ENCODE measurements around the gene NAPG. TPM values are rescaled to one million over a fixed set of nuclear protein-coding genes. Genes with fewer than 3 reads are reported as not detected.

The NAPG gene
- polyA plus RNA-seq, 2 of the 4 experiments (the other 2 are of a cell fraction): 11.6 to 22.1 TPM

- no peak for FAIRE-seq
- Histone ChIP-seq H3K4me1 (no peaks in the 10 kb centered on the region), H3K9me3 (peaks cover 2% of the 10 kb centered on the region; the same call in 2 of the 3 replicates), H3K4me2 (no peak overlapping the region), H3K4me3 (no peak overlapping the region), H3K27ac (no peak overlapping the region)
- no peak for ATAC-seq
- DNase-seq (ENCODE audit: low read depth in 1 of 2, low spot score in 1 of 2): no peak
- TF ChIP-seq CHD2 (IDR thresholded peaks at IDR 0.05; ENCODE audit: low read length, partially characterized antibody) (no peak), ZFP36 (IDR thresholded peaks at IDR 0.05; ENCODE audit: borderline replicate concordance, partially characterized antibody) (no peak), MAZ (IDR thresholded peaks at IDR 0.05; ENCODE audit: borderline replicate concordance, low read depth, low read length) (no peak), NPAS2 (CRISPR knock-in tag; IDR thresholded peaks at IDR 0.05; ENCODE audit: borderline replicate concordance) (no peak), JUN (IDR thresholded peaks at IDR 0.05) (no peak), HOXB13 (CRISPR knock-in tag; IDR thresholded peaks at IDR 0.05; ENCODE audit: low read depth) (no peak), RCOR1 (IDR thresholded peaks at IDR 0.05; ENCODE audit: low read depth, low read length) (no peak), NFE2L2 (conservative IDR thresholded peaks at IDR 0.05; ENCODE audit: low read length) (no peak), ZC3H11A (IDR thresholded peaks at IDR 0.05) (no peak)
- 29% methylated on average over 4 of the region's 4 CpGs for WGBS (ENCODE audit: missing lambda C conversion rate)
- ChIA-PET CTCF (interaction anchor here (7.9 kb wide), 1 partner anchor 543 kb away, joined by 116 read pairs; no protein-coding TSS in a partner anchor), POLR2A (no interaction called here)
Measured at GRCh38 chr18:10515456-10515855, 10.4 kb upstream of the NAPG start.

DNA sequence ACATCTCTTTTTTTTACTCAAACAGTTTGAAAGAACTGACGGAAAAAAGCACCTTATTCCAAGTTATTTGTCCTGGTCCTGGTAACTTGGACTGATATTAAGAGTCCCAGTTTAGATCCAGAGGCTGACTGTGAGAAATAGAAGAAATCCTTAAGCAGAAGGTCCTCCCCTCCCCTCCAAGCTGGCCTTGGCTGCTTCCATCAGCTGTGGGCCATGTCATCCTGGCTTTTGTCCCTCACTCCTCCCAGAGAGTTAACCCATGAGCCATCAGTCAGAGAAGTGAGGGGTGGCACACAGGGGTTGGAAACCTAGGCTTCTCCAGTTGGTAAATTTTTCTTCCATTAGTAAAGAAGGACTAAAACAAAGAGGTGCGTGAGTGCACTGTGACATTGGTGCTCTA, 9.7 kb upstream of the NAPG start:
- DNase-seq (ENCODE audit: low read depth in 1 of 2, low spot score in 1 of 2) (no peak), FAIRE-seq (no peak), ATAC-seq (no peak)
- ChIA-PET POLR2A (no interaction called here), CTCF (interaction anchor here (7.9 kb wide), 1 partner anchor 544 kb away, joined by 116 read pairs; no protein-coding TSS in a partner anchor)
- TF ChIP-seq PBX3 (IDR thresholded peaks at IDR 0.05): no peak
- TF ChIP-seq, protein P1, sequence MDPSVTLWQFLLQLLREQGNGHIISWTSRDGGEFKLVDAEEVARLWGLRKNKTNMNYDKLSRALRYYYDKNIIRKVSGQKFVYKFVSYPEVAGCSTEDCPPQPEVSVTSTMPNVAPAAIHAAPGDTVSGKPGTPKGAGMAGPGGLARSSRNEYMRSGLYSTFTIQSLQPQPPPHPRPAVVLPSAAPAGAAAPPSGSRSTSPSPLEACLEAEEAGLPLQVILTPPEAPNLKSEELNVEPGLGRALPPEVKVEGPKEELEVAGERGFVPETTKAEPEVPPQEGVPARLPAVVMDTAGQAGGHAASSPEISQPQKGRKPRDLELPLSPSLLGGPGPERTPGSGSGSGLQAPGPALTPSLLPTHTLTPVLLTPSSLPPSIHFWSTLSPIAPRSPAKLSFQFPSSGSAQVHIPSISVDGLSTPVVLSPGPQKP (IDR thresholded peaks at IDR 0.05; ENCODE audit: low read depth, low read length): no peak
- TF ChIP-seq EP300 (IDR thresholded peaks at IDR 0.05): no peak
- Histone ChIP-seq H3K4me3 (no peak overlapping the region), H3K9me3 (peaks cover 2% of the 10 kb centered on the region; the same call in 2 of the 3 replicates), H3K4me2 (no peak overlapping the region), H3K27ac (no peak overlapping the region), H3K4me1 (no peaks in the 10 kb centered on the region)
- 34% methylated on average over 2 of the region's 2 CpGs for WGBS (ENCODE audit: missing lambda C conversion rate)

DNA sequence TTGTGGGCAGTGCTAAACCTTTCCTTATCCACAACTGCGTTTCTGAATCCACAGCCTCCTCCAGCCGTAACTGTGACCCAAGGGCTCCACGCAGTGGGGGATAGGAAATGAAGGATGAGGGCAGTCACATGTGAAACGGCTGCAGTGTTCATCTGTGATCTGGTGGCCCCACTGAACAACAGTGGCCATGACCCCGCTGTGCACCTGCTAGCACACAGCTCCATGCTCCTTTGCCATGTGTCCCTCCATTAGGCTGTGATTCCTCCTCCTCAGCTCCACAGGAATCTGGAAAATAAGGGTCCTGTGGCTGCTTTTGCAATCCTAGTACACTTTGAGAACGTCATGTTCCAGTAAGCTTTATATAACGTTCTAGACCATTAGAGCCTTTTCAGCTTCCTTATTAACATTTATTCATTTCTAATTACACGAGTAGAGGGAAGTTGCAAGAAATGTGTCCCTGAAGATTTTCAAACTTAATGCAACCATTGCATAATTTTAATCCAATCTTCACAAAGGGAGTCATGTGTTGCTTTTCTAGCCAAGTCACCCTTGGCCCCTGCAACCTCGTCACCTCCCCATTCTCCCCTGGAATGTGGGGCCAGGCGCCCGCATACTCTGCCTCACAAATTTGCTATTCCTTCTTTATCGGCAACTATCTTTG, 7.1 kb upstream of the NAPG start:
- no peaks in the 10 kb centered on the region for H3K4me1 ChIP-seq
- ATAC-seq (no peak), DNase-seq (ENCODE audit: low read depth in 1 of 2, low spot score in 1 of 2) (no peak), FAIRE-seq (no peak)
- H3K27ac ChIP-seq: no peak overlapping the region
- H3K4me2 ChIP-seq: no peak overlapping the region
- ChIA-PET POLR2A (no interaction called here), CTCF (interaction anchor here (0.5 to 7.9 kb wide), 8 partner anchors 12 to 664 kb away, joined by 3 to 116 read pairs (median 4); no protein-coding TSS in a partner anchor)
- TF ChIP-seq MAZ (IDR thresholded peaks at IDR 0.05; ENCODE audit: borderline replicate concordance, low read depth, low read length) (no peak), MAFK (IDR thresholded peaks at IDR 0.05; ENCODE audit: partially characterized antibody) (no peak), TFCP2L1 (CRISPR knock-in tag; IDR thresholded peaks at IDR 0.05) (no peak), RCOR1 (IDR thresholded peaks at IDR 0.05; ENCODE audit: low read depth, low read length) (no peak), SREBF2 (IDR thresholded peaks at IDR 0.05) (no peak), RAD21 (conservative IDR thresholded peaks at IDR 0.05 in 1 of 2, IDR thresholded peaks at IDR 0.05 in 1 of 2) (0 out of 5 replicates have a peak, but pooled peaks of 1 of the 2 experiments have one; percentile 12), BCL3 (IDR thresholded peaks at IDR 0.05) (no peak), E2F6 (IDR thresholded peaks at IDR 0.05; ENCODE audit: borderline replicate concordance, low read depth) (no peak)
- no peak overlapping the region for H3K4me3 ChIP-seq
- 49% methylated on average over 10 of the region's 12 CpGs for WGBS (ENCODE audit: missing lambda C conversion rate)
- H3K9me3 ChIP-seq: peaks cover 2% of the 10 kb centered on the region; the same call in 2 of the 3 replicates

Data from A549 (cell line).